HFFc6 (cell line): ENCODE data around the gene SLC16A10. TPM values are rescaled to one million over a fixed set of nuclear protein-coding genes. Genes with fewer than 3 reads are reported as not detected.

Experiments used
- DNase-seq: peaks from one replicate; pipeline ENCODE4 v3.0.0-alpha.2; 2018
- H3K27ac Mint-ChIP-seq: 2 replicates; pipeline ENCODE4 v1.8.0; 2020; ENCODE audit warnings: mild to moderate bottlenecking, mixed read lengths
- H3K27me3 Mint-ChIP-seq: 2 replicates; pipeline ENCODE4 v1.8.0; 2021; ENCODE audit warnings: mild to moderate bottlenecking, moderate library complexity, mixed read lengths; ENCODE audit not compliant: insufficient read depth
- H3K36me3 Mint-ChIP-seq: 2 replicates; pipeline ENCODE4 v1.8.0; 2021; ENCODE audit warnings: low read depth, mixed read lengths
- H3K4me1 Mint-ChIP-seq: 2 replicates; pipeline ENCODE4 v1.8.0; 2020; ENCODE audit warnings: low read depth, mixed read lengths
- H3K4me3 Mint-ChIP-seq: 2 replicates; pipeline ENCODE4 v1.8.0; 2020; ENCODE audit warnings: mild to moderate bottlenecking, moderate library complexity, mixed read lengths
- H3K9me3 Mint-ChIP-seq: 2 replicates; pipeline ENCODE4 v1.8.0; 2020; ENCODE audit warnings: mild to moderate bottlenecking, mixed read lengths
- CTCF ChIP-seq: fragments of 200-600 bp; sonication (generic); IDR thresholded peaks from 2 replicates; pipeline ENCODE4 v1.5.0; 2021; ENCODE audit warnings: antibody characterized with exemption, mild to moderate bottlenecking
- total RNA-seq, 6 experiments: library from RNA; stranded (reverse); fragmentation: NEBNext Ultra II Directional; extraction: Animal tissue kit (Norgen Biotek cat#: 25700); gene quantifications; 2 replicates in 1 of 6; 3 replicates in 5 of 6; pipeline ENCODE4 v1.2.3, GENCODE V29; 2021

Gene SLC16A10
- total RNA-seq, 6 experiments from 2014 or later = not detected

- no peak overlapping the region for H3K27ac Mint-ChIP-seq
- H3K4me3 Mint-ChIP-seq = no peak overlapping the region
- no peaks in the 10 kb centered on the region for H3K4me1 Mint-ChIP-seq
- no peak for TF ChIP-seq CTCF
- peaks cover 5% of the 10 kb centered on the region for H3K27me3 Mint-ChIP-seq
- peaks cover 4% of the 10 kb centered on the region for H3K9me3 Mint-ChIP-seq
- no peaks in the 10 kb centered on the region for H3K36me3 Mint-ChIP-seq
- DNase-seq = no peak
These were observed 105.7 kb downstream of the SLC16A10 start for GRCh38 chr6:111192911-111193555.

GRCh38 chr6:111195656-111196055 is 108.4 kb downstream of the SLC16A10 start:
- H3K27ac Mint-ChIP-seq = no peak overlapping the region
- H3K36me3 Mint-ChIP-seq = no peaks in the 10 kb centered on the region
- peaks cover 5% of the 10 kb centered on the region for H3K27me3 Mint-ChIP-seq
- H3K4me3 Mint-ChIP-seq = no peak overlapping the region
- H3K4me1 Mint-ChIP-seq = no peaks in the 10 kb centered on the region
- TF ChIP-seq CTCF = no peak
- DNase-seq = no peak
- H3K9me3 Mint-ChIP-seq = peaks cover 4% of the 10 kb centered on the region

DNA sequence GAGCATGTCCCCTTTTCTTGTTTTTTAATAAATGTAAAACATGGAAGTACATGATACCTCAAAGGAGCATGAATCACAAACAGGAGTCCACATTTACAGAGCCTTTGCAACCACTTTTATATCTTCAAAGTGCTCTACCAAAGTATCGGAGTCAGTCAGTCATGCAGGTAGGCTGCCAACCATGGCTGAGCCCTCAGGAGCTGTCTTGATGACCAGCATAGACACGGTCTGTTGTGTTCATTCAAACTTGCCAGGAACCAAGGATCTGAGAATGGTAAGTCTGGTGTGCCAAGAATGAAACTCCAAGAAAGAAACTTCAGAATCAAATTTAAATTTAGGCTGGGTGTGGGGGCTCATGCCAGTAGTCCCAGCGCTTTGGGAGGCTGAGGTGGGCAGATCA is 111.5 kb downstream of the SLC16A10 start:
- Mint-ChIP-seq H3K27ac (no peak overlapping the region), H3K27me3 (no peaks in the 10 kb centered on the region), H3K9me3 (no peaks in the 10 kb centered on the region), H3K4me3 (no peak overlapping the region), H3K4me1 (no peaks in the 10 kb centered on the region), H3K36me3 (no peaks in the 10 kb centered on the region)
- TF ChIP-seq CTCF = no peak
- no peak for DNase-seq

DNA sequence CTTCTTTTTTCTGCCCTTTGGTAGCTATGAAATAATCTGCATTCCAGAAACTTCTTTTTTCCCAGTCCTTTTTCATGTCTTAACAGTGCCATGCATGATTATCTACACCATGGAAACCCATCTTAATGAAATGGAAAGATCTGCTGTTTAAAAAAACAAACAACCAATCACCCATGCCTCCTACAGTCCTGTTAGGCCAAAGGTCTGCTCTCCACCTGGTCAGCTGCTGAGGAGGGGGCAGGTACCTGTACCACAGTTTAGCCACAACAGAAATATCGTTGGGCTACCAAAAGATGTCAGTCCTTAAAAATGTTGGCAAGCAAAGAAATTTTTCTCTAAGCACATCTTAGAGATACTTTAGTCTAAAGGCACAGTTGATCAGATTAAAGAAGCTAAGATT is 112.6 kb downstream of the SLC16A10 start:
- no peaks in the 10 kb centered on the region for H3K9me3 Mint-ChIP-seq
- H3K4me1 Mint-ChIP-seq = no peaks in the 10 kb centered on the region
- DNase-seq = no peak
- H3K4me3 Mint-ChIP-seq = no peak overlapping the region
- no peak for TF ChIP-seq CTCF
- no peaks in the 10 kb centered on the region for H3K36me3 Mint-ChIP-seq
- no peak overlapping the region for H3K27ac Mint-ChIP-seq
- H3K27me3 Mint-ChIP-seq = no peaks in the 10 kb centered on the region

DNA sequence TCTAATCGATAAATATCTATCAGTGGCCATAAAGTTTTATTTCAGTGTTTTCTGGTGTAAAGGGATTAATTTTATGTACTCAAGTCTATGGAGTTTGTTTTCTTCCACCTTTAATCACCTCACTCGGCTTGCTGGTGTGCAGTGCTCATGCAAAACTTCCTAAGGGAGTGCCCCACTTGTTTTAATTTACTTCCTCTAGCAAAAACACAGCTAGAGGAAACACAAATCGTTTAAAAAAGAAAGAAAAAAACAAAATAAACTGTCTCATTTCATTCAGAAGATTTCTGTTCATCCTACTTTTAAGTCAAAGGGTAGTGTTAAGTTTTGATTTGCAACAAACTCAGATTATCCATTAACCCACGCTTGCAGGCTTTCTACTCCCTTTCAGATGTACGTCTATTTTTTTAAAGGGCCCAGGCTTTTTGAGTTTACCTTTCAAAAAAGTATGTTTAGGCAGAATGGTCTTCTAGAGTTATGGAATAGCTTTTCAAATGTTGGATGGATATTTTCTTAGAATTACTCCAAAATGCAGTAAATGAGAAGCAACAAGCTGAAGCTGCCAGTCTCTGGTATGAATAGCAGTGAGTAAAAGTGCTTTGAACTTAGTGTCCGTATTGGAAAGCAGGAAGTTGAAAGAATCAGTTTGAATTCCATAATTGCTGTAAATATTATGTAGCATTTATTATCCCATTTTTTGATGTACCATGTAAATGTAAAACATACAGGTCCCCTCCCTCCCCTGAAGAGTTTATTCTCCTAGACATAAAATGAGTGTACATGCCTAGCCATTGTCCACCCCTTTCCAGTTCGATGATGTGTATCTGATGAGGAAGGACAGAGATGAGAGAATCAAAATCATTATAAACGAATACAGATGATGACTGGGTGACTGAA is 113.3 kb downstream of the SLC16A10 start:
- TF ChIP-seq CTCF = no peak
- no peak overlapping the region for H3K4me3 Mint-ChIP-seq
- no peaks in the 10 kb centered on the region for H3K27me3 Mint-ChIP-seq
- no peak for DNase-seq
- H3K4me1 Mint-ChIP-seq = no peaks in the 10 kb centered on the region
- H3K27ac Mint-ChIP-seq = no peak overlapping the region
- H3K9me3 Mint-ChIP-seq = no peaks in the 10 kb centered on the region
- no peaks in the 10 kb centered on the region for H3K36me3 Mint-ChIP-seq
